HG02885 (cell line): ENCODE data around the gene CSRNP3.
A peak's percentile ranks its signal among the peaks of the same experiment; 100 is the strongest.
"Not testable (repeated sequence)": the region's sequence is repeated elsewhere in the genome, so short reads cannot be mapped to it uniquely, and the experiment has no call there.

Experiments used
- ATAC-seq: cut with Tn5 transposase; IDR thresholded peaks from one replicate; pipeline ENCODE4 v1.9.1; 2021; ENCODE audit warnings: mild to moderate bottlenecking; ENCODE audit not compliant: unreplicated experiment, poor library complexity

CSRNP3 gene

GRCh38 chr2:165582409-165582808 is 112.9 kb downstream of the CSRNP3 start:
- no peak for ATAC-seq

- no peak for ATAC-seq
These were observed 113.5 kb downstream of the CSRNP3 start for GRCh38 chr2:165582863-165583506.

DNA sequence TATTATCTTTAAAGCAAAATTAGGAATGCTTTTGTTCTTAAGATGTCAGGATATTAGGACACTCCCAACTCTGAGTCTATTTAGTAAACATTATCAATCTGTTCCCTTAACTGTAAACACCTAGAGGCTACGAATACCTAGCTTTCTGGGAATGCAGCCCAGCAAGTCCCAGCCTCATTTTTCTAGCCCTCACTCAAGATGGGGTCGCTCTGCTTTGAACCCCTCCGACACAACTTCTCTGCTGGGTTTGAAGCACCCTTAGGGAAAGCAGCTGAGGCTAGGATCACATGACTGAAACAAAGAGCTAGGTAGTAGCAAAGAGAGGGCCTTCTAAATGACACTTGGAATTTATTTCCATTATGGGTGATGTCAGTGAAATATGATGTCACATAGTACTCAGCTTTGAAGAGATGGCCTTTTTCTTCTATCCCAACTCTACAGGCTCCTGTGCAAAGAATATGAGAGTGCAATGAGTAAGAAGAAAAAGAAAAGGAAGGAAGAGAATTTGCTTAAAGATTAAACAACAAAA is 114.7 kb downstream of the CSRNP3 start:
- ATAC-seq, result no peak

- ATAC-seq, result no peak
These were observed 116.5 kb downstream of the CSRNP3 start for GRCh38 chr2:165586019-165586418.

DNA sequence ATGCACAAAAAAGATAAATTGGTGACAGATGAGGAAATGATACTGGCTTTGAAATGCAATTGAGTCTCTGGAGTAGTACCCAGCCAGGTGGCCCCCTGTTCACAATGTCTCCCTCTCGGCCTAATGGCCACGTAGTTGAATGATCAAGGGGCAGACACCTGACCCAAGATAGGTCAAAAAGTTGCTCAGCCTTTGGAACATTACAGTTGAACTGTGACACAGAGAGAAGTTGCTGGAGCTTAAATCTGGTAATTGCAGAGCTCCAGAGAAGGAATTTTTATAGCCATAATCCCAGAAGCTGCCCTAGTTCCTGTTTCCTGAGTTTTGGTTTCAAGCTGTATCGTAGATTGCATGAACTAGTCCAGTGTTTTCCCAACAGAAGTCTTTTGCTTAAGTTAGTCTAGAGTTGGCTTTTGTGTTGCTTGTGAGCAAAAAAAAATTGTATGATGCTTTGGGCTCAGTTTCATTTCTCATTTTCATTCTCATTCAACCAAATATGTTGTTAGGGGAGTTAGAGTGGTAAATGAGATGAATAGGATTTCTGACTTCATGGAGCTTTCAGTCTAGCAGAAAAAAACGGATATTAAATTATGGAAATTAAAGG is 117.9 kb downstream of the CSRNP3 start:
- ATAC-seq, result peak; percentile 90

GRCh38 chr2:165590999-165591398 is 121.5 kb downstream of the CSRNP3 start:
- not testable (repeated sequence) for ATAC-seq

DNA sequence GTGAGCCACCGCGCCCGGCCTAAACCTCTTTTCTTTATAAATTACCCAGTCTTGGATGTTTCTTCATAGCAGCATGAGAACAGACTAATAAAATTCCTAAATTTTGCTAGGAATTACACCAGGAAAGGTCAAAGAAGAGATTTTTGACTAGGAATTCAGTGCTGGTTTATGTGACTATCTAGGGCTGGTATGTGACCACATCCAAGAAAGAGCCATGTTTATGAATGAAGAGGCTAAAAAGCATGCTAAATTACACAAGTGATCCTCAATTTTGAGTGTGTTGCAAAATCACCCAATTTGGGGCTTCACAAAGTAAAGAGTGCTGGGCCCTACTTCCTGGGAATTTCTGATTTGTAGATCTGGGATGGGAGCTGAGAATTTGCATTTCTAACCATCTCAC is 123.6 kb downstream of the CSRNP3 start:
- ATAC-seq, result no peak

GRCh38 chr2:165594231-165594934 is 124.9 kb downstream of the CSRNP3 start:
- peak; percentile 45 for ATAC-seq

- ATAC-seq, result peak; percentile 96
These were observed 125.4 kb downstream of the CSRNP3 start for GRCh38 chr2:165594935-165595255.

DNA sequence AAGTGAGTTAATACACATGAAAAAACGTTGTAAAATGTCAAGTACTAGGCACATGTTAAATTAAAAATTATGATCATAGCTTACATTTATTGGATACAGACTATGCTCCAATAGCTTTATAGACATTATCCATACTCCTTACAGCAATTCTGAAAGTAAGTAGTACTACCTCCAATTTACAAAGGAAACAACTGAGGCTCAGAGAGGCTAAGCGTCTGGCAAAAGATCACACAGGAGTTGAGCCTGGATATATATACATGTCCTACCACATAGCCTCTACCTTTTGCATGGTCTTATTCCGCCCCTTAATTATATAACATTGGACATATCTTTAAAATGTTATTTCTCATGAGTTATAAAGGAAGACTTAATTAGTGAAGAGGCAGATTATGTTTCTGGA is 127.3 kb downstream of the CSRNP3 start:
- no peak for ATAC-seq

DNA sequence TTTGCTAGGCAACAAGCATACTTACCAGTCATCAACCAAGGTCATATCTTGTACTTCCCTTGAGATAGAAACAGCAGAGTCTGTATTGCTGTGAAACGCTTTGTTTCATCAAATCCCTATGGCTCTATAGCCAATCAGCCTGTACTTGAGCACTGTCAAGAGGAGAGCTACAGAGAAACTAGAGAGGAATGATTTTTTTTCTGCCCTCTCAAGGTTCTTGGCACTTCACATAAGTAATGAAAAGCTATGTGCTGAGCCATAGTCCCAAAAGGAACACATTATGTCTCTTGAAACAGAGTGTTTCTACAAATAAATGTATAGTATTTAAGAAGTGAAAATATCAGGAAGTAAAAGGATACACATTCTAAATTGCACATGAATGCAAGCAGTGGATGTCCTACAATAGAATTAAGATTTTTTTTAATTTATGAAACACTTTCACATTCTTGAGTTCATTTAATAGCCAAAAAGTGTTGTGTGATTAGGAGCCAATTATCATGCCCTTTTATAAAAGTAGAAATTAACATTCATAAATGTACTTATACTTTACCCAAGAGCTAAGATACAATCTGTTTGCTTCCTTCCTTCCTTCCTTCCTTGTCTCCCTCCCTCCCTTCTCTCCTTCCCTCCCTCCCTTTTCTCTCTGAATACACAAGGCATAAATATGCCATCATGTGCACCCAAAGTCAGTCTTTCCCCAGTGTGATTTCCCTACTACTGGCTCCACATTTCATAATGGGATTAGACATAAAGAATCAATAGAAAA is 131.8 kb downstream of the CSRNP3 start:
- ATAC-seq, result no peak

DNA sequence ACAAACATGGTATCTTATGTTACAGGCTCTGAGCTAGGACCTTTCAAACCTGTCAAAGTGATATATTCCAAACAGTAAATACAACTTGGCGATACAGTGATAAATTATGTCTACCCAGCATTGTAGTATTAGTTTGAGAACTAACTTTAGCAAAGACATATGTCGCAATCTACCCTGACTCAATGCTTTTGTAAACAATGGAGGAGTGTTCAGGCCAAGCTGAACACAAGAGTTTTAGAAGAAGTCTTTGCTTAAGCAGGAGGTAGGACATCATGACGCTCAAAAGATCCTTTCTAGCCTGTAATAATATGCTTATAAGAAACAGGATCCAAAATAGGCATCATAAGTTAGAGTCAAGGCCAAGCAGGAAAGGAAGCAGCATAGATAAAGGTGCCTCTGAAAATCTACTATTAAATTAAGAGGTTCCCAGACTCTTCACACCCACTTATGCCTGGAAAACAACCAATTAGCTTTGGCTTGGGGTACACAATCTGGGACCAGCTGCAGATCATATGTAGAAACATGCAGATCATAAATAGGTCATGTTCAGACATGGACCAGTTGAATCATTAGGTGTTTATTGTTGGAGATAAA is 132.5 kb downstream of the CSRNP3 start:
- no peak for ATAC-seq

GRCh38 chr2:165609672-165610071 is 140.2 kb downstream of the CSRNP3 start:
- no peak for ATAC-seq

GRCh38 chr2:165610591-165611029 is 141.1 kb downstream of the CSRNP3 start:
- ATAC-seq, result no peak

DNA sequence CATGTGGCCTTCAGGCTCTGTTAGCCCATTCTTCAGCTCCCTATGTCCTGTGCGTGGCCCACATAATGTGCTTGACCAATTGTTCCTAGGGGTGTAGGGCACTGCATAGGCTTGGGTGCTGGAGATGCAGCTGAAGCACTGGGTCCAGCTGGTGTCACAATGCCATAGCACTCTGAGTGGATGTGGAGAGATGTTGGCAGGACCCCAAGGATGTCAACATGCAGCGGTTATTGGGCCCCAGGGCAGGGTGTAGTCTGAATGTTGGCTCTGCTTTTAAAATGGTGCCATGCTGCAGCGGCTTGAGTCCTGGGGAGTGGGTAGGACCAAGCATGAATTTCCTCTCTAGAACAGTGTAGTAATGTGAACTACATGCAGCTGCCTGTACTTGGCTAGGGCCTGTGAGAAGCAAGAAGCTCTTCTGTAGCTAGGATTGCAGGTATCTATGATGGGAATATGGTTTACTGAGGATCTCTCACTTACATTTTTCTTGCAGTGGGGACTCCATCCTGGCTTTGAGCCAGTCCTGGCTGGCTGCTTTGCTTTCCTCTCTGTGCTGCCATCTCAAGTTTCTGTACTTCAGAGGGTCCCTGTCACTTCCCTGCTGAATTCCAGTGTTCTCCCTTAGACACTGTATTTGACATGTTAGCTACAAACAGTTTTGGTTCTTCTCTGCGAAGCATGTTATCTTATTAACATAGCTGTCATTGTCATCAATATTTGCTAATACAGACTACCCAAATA is 148.4 kb downstream of the CSRNP3 start:
- no peak for ATAC-seq

- no peak for ATAC-seq
These were observed 149.3 kb downstream of the CSRNP3 start for GRCh38 chr2:165618806-165619205.

DNA sequence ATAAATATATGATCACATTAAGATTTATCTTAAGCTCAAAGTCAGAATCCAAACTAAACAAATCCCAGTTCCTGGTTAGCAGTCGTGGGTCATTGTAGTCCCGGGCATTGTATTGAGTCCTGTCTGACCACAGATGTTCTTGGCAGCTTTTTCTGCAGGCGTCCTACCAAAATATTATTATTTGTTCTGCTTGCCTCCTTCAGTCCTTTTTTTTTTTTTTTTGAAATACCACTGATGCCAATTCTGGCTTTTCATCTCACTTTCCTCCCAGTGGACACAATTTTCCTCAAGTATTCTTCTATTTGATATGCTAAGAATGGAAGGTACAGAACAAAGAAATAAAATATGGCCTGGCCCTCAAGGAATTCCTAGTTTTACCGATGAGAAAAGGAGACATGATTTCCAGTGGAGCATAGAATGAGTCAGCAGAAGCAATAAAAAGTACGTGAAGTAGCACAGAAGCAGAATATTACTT is 151.6 kb downstream of the CSRNP3 start:
- ATAC-seq, result no peak

DNA sequence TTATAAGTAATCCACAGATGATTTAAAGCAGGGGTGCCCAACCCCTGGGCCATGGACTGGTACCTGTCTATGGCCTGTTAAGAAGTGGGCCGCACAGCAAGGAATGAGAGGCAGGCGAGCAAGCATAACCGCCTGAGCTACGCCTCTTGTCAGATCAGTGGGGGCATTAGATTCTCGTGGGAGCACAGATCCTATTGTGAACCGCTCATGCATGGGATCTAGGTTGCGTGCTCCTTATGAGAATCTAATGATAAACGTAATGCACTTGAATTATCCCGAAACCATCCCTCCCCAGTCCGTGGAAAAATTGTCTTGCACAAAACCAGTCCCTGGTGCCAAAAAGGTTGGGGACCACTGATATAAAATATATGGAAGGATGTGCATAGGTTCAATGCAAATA is 153.7 kb downstream of the CSRNP3 start:
- ATAC-seq, result no peak

- no peak for ATAC-seq
These were observed 154.4 kb downstream of the CSRNP3 start for GRCh38 chr2:165623783-165624469.
